AG10803 (cell line): ENCODE data around the gene CRTAP.

Experiments
- DNase-seq: peaks from one replicate; pipeline ENCODE4 v3.0.0; 2010; ENCODE audit warnings: low read depth
- H3K4me3 ChIP-seq: 2 replicates; pipeline ENCODE4 v1.5.1; 2011; ENCODE audit warnings: mild to moderate bottlenecking, low read length, control low read depth
- TF ChIP-seq, protein P1 (sequence below): conservative IDR thresholded peaks from 2 replicates; pipeline ENCODE4 v1.5.1; 2011; ENCODE audit warnings: mild to moderate bottlenecking, low read length, control low read depth, inconsistent platforms

The CRTAP gene

GRCh38 chr3:33114622-33115023, 809 bp downstream of the CRTAP start:
- DNase-seq, result no peak
- TF ChIP-seq, protein P1, sequence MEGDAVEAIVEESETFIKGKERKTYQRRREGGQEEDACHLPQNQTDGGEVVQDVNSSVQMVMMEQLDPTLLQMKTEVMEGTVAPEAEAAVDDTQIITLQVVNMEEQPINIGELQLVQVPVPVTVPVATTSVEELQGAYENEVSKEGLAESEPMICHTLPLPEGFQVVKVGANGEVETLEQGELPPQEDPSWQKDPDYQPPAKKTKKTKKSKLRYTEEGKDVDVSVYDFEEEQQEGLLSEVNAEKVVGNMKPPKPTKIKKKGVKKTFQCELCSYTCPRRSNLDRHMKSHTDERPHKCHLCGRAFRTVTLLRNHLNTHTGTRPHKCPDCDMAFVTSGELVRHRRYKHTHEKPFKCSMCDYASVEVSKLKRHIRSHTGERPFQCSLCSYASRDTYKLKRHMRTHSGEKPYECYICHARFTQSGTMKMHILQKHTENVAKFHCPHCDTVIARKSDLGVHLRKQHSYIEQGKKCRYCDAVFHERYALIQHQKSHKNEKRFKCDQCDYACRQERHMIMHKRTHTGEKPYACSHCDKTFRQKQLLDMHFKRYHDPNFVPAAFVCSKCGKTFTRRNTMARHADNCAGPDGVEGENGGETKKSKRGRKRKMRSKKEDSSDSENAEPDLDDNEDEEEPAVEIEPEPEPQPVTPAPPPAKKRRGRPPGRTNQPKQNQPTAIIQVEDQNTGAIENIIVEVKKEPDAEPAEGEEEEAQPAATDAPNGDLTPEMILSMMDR, result no peak
- H3K4me3 ChIP-seq, result peak overlapping the region; percentile 77

DNA sequence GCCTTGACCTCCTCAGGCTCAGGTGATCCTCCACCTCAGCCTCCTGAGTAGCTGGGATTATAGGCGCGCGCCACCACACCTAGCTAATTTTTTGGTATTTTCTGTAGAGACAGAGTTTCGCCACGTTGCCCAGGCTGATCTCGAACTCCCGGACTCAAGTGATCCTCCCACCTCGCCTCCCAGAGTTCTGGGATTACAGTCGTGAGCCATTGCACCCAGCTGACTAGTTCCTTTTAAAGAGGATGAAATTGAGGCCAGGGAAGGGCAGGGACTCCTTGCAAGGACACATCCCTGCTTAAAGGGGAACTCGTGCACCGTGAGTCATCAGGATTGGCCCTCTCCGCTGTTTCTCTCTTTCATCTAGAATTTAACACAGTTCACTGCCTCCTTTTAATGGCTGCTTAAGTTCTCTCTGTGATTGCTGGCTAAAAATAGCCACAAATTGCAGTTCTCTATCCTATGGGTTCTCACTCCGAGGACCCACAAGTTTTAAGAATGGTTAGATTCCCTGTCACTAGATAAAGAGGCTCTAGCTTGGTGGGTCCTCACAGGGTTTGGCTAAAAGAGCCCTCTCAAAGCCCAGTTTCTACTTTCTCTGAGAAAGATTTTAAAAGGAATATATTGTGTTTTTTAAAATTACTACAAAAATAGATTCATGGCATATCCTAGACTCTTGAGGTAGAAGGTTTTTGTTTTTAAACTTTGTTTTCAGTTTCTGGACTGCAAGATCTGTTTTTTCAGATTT, 1.4 kb downstream of the CRTAP start:
- DNase-seq, result peak; percentile 88
- peak overlapping the region; percentile 77 for H3K4me3 ChIP-seq
- TF ChIP-seq, protein P1, result no peak

GRCh38 chr3:33117461-33117860, 3.6 kb downstream of the CRTAP start:
- no peak overlapping the region for H3K4me3 ChIP-seq
- no peak for DNase-seq
- TF ChIP-seq, protein P1, result no peak

DNA sequence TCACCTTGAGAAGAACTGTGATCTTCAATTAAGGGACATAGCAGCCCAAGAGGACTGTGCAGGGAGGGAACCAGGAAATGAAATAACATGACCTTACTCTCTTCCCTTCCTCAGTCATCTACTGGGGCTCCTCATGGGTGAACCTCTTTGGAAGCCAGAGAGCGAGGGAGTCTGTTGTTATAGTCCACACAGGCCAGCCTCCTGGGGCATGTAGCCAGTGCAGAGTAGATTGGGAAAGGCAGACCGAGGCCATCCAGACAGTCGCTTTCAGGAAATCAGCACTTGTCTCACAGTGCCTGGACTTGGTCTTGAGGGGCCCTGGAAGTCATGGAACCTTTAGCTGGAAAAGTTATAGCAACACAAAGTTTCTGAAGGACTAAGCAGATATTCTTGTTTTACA, 6.1 kb downstream of the CRTAP start:
- no peak overlapping the region for H3K4me3 ChIP-seq
- DNase-seq, result no peak
- TF ChIP-seq, protein P1, result no peak

DNA sequence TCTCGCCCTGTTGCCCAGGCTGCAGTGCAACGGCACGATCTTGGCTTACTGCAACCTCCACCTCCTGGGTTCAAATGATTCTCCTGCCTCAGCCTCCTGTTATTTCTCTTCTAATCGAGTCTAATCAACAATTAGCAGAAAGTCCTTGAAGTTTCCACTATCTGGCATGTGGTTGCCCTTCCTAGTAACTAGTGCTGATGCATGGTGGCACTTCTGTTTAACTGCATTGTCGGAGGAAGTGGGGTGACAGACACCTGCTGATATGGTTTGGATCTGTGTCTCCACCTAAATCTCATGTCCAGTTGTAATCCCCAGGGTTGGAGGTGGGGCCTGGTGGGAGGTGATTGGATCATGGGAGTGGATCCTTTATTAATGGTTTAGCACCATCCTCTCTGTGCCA, 9.2 kb downstream of the CRTAP start:
- TF ChIP-seq, protein P1, result no peak
- no peak for DNase-seq
- H3K4me3 ChIP-seq, result no peak overlapping the region

DNA sequence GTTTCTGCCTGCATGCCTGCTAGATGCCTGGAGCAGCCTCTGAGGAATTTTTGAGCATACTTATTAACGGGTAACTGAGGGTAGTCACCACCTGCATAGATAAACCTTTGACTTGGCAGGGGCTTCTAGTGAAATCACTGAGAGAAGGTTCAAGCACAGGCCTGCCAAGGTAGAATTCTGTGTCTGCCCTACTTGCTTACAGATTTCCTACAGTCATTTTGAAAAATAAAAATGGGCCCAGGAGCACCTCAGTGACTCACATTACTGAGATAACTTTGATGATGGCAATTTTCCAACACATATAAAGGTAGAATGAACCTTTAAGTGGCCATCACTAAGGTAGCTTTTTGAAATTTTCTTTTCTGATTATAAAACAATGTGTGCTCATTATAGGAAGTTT, 10.8 kb downstream of the CRTAP start:
- TF ChIP-seq, protein P1, result no peak
- H3K4me3 ChIP-seq, result no peak overlapping the region
- no peak for DNase-seq

GRCh38 chr3:33125840-33126239, 12.0 kb downstream of the CRTAP start:
- TF ChIP-seq, protein P1, result no peak
- H3K4me3 ChIP-seq, result no peak overlapping the region

More at GRCh38 chr3:33125840-33126239, 12.0 kb downstream of the CRTAP start:
- DNase-seq, result no peak
